OCI-LY3 (cell line): ENCODE results near the gene AHRR.

ENCODE experiments used
- CTCF ChIP-seq: fragments of 200-600, 300-600 bp; sonication (generic); IDR thresholded peaks from 2 replicates; pipeline ENCODE4 v1.5.1; 2014; ENCODE audit warnings: antibody characterized with exemption, low read length, low read depth
- EZH2phosphoT487 ChIP-seq: fragments of 200-600 bp; shearing (Covaris generic); IDR thresholded peaks from 2 replicates; pipeline ENCODE4 v1.6.1; 2018; ENCODE audit warnings: antibody characterized with exemption, mixed run types, low read depth

- no peak for TF ChIP-seq CTCF
- no peak for TF ChIP-seq EZH2phosphoT487
Measured at GRCh38 chr5:355958-356357, 34.4 kb downstream of the AHRR start.
